Colonic mucosa (tissue), 4 donors: ENCODE data around the gene NFKBIB. TPM values are rescaled to one million over a fixed set of nuclear protein-coding genes. Genes with fewer than 3 reads are reported as not detected.

Experiments used
- DNase-seq: peaks from one replicate; pipeline ENCODE4 v3.0.0-alpha.2; 2020
- H3K27ac ChIP-seq: fragments of 200-600 bp; one replicate; pipeline ENCODE4 v1.8.0; 2021
- H3K27me3 ChIP-seq: fragments of 200-600 bp; one replicate; pipeline ENCODE4 v1.8.0; 2021
- H3K36me3 ChIP-seq: fragments of 200-600 bp; one replicate; pipeline ENCODE4 v1.8.0; 2021
- H3K4me1 ChIP-seq: fragments of 200-600 bp; one replicate; pipeline ENCODE4 v1.8.0; 2021; ENCODE audit warnings: mild to moderate bottlenecking
- H3K4me3 ChIP-seq: fragments of 200-600 bp; one replicate; pipeline ENCODE4 v1.8.0; 2021
- H3K9ac ChIP-seq, 2 donors: one replicate each; pipeline ENCODE4 v1.7.0; 2013; ENCODE audit warnings: control low read depth in 2 of 2, low read depth in 2 of 2, low read length in 2 of 2
- H3K9me3 ChIP-seq: fragments of 200-600 bp; one replicate; pipeline ENCODE4 v1.8.0; 2021
- intact Hi-C: fragments of 100-400 bp; cut with DNase I; formaldehyde crosslinking; loops from one replicate; pipeline ENCODE4 v1.14.1; 2022
- total RNA-seq, 2 donors: library from RNA; stranded (reverse); fragmentation: NEBNext Ultra II Directional in 1 of 2; extraction: Animal tissue kit (Norgen Biotek cat#: 25700) in 1 of 2; gene quantifications; one replicate each; pipeline ENCODE4 v1.2.1, GENCODE V29; 2021
- TF ChIP-seq, protein P1 (sequence below): fragments of 200-600 bp; IDR thresholded peaks from one replicate; pipeline ENCODE4 v1.8.0; 2022; ENCODE audit warnings: antibody characterized with exemption, mild to moderate bottlenecking
- donor health status: healthy.
- donor health status: DM: no; HTN: no; CAD: no.
- donor health status: DM: no; HTN: no; CAD: no.

NFKBIB gene
- total RNA-seq, 2 donors from 2014 or later: 40.7 to 52.4 TPM

DNA sequence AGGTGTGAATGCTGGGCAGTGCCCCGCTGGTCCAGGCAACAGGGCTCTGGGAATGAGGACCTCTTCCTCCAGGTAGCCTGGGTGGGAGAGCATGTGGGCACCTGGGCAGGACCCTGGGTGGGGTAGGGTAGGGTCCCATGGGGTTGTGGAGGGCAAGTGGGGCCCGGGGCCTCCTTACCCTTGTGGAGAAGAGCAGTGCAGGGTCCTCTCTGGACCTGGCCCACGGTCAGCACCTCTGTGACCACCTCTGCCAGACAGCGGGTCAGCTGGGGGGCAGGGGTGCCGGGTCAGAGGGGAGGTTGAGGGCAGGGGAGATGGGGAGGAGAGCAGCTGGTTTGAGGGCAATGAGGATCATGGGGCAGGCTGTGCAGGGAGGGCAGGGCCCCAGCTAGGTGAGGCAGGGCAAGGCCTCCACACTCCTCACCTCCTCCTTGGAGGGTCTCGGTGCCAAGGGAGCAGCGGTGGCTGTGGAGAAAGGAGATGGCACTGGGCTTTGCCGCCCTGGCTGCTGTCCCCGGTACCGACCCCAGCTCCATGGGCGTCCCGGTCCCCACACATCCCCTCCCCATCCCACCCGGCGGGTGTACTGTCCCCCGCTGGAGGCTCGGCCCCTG, 11.7 kb downstream of the NFKBIB start:
- no peak for DNase-seq

DNA sequence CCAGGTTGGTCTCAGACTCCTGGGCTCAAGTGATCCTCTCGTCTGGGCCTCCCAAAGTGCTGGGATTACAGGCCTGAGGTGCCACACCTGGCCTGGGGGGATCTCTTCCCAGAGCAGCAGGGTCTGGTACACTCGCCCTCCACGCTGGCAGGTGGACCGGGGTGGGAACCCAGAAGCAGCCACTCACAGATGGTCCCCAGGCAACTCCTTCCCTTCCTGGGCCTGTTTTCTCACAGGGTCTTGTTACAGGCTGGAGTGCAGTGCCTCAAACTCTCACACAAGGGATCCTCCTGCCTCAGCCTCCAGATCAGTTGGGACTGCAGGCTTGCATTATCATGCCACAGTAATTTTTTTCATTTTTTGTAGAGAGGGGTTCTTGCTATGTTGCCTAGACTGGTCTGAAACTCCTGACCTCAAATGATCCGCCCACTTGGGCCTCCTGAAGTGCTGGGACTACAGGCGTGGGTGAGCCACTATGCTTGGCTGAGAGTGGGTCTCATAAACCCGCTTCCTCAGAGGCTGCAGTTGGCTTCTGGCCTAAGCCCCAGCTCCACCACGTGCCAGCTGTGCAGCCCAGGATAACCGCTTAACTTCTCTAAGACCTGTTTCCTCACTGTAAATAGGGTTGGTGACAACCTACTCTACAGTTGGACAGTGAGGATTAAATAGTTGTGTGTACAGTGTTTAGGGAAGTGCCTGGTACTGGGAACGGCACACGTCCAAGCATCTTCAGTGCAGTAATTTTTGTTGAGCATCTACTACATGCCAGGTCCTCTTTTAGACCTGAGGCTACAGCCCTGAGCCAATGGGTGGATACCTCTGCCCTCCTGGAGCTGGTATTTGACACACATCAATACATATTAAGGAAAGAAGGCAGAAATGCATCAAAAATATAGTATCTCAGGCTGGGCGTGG, 13.1 kb downstream of the NFKBIB start:
- Histone ChIP-seq H3K4me1 (no peaks in the 10 kb centered on the region), H3K9ac (no peak overlapping the region), H3K9me3 (no peaks in the 10 kb centered on the region), H3K4me3 (no peak overlapping the region), H3K27ac (no peak overlapping the region), H3K36me3 (no peaks in the 10 kb centered on the region), H3K27me3 (no peaks in the 10 kb centered on the region)
- TF ChIP-seq, protein P1, sequence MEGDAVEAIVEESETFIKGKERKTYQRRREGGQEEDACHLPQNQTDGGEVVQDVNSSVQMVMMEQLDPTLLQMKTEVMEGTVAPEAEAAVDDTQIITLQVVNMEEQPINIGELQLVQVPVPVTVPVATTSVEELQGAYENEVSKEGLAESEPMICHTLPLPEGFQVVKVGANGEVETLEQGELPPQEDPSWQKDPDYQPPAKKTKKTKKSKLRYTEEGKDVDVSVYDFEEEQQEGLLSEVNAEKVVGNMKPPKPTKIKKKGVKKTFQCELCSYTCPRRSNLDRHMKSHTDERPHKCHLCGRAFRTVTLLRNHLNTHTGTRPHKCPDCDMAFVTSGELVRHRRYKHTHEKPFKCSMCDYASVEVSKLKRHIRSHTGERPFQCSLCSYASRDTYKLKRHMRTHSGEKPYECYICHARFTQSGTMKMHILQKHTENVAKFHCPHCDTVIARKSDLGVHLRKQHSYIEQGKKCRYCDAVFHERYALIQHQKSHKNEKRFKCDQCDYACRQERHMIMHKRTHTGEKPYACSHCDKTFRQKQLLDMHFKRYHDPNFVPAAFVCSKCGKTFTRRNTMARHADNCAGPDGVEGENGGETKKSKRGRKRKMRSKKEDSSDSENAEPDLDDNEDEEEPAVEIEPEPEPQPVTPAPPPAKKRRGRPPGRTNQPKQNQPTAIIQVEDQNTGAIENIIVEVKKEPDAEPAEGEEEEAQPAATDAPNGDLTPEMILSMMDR: no peak
- no peak for DNase-seq
- intact Hi-C loops: no loop called here

More for the DNA sequence above, 11.7 kb downstream of the NFKBIB start:
- no peak overlapping the region for H3K27ac ChIP-seq
- no peaks in the 10 kb centered on the region for H3K9me3 ChIP-seq
- no peaks in the 10 kb centered on the region for H3K27me3 ChIP-seq
- H3K9ac ChIP-seq: no peak overlapping the region
- H3K4me1 ChIP-seq: no peaks in the 10 kb centered on the region
- TF ChIP-seq, protein P1: no peak
- H3K4me3 ChIP-seq: no peak overlapping the region
- no peaks in the 10 kb centered on the region for H3K36me3 ChIP-seq
- intact Hi-C loops: no loop called here

DNA sequence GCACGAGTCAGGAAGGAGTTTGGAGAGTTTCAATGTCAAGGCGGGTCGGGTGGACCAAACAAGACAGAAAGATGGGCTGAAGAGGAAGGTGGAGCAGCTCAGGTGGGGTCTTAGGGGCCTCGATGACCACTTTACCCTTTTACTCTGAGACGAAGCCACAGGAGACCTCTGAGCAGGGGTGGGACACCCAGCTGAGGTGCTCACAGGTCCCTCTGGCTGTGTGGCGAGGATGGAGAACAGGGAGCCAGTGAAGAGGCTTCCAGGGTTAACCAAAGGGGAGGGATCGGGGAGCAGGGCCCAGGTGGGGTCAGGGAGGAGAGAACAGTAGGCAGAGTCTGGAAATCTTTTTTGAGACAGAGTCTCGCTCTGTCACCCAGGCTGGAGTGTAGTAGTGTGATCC, 14.2 kb downstream of the NFKBIB start:
- no peaks in the 10 kb centered on the region for H3K36me3 ChIP-seq
- H3K4me1 ChIP-seq: no peaks in the 10 kb centered on the region
- H3K9ac ChIP-seq: no peak overlapping the region
- TF ChIP-seq, protein P1: no peak
- DNase-seq: no peak
- no peaks in the 10 kb centered on the region for H3K9me3 ChIP-seq
- intact Hi-C loops: no loop called here
- no peak overlapping the region for H3K4me3 ChIP-seq
- no peak overlapping the region for H3K27ac ChIP-seq
- H3K27me3 ChIP-seq: no peaks in the 10 kb centered on the region

DNA sequence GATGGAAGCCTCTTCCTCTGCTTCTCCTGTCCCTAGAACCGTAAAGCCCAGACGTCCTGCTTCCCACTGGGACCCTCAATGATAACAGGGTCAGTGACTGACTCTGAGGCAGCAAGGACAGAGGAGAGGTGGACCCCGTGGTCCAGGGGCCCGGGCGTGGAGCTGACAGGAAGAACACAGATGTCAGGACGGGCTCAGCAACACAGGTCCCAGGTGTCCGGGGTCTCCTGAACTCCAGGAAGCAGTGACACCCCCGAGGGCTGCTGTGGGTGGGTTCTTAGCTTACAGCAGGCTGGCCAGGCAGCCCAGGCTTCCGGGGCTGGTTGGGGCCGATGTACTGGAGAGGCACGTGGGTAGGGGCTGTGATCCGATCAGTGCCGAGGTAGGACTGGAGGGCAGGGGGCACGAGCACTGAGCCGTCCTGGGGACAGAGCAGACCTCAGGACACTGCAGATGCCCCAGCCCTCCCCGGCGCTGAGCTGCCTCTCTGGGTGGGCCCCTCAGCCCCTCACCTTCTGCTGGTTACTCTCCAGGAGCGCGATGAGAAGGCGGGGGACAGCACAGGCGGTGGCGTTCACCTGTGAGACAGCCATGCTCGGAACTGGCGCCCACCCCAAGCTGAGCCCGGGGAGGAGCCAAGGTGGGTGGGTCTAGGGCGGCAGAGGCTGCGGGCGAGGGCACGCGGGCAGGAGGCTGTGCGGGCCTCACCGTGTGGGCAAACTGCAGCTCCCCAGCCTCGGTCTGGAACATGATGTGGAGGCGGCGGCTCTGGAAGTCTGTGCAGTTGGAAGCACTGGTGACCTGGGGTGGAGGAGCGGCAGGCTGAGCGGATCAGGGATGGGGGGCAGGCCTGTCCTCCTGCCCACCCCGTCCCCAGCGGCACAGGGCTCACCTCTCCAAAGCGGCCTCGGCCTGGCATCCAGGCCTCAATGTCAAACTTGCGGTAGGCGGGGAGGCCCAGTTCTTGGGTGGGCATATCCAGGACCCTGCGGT, 15.9 kb downstream of the NFKBIB start:
- DNase-seq: no peak
- Histone ChIP-seq H3K4me3 (no peak overlapping the region), H3K9ac (no peak overlapping the region), H3K27me3 (no peaks in the 10 kb centered on the region), H3K9me3 (no peaks in the 10 kb centered on the region), H3K4me1 (no peaks in the 10 kb centered on the region), H3K27ac (no peak overlapping the region), H3K36me3 (no peaks in the 10 kb centered on the region)
- intact Hi-C loops: no loop called here
- TF ChIP-seq, protein P1: no peak

DNA sequence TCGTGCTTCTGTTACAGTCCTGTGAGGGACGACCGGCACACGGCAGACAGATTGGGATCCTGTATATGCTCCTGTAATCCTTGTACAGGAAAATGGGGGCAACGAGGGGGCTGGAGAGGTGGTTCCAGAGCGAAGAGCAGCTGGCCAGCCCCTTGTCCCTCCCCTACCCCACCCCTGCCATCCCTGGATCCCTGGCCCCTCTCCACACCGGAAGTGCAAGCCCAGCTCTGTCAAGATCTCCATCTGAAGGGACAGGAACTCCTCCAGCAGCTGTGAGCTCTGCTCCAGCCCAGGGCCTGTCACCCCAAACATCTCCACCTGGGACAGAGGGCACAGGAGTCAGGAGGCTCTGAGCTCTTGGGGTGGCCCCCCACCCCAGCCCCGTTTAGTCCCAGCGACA, 17.7 kb downstream of the NFKBIB start:
- Histone ChIP-seq H3K27ac (no peak overlapping the region), H3K9ac (no peak overlapping the region), H3K9me3 (no peaks in the 10 kb centered on the region), H3K4me1 (no peaks in the 10 kb centered on the region), H3K27me3 (no peaks in the 10 kb centered on the region), H3K4me3 (no peak overlapping the region), H3K36me3 (no peaks in the 10 kb centered on the region)
- intact Hi-C loops: no loop called here
- DNase-seq: no peak
- TF ChIP-seq, protein P1: no peak
